Measurements from ENCODE around the gene PEX11B. TPM values are rescaled to one million over a fixed set of nuclear protein-coding genes. Genes with fewer than 3 reads are reported as not detected.

Gene PEX11B
- polyA plus RNA-seq, 1 of the 3 experiments (the other 2 are of a cell fraction) = 26.1 TPM

DNA sequence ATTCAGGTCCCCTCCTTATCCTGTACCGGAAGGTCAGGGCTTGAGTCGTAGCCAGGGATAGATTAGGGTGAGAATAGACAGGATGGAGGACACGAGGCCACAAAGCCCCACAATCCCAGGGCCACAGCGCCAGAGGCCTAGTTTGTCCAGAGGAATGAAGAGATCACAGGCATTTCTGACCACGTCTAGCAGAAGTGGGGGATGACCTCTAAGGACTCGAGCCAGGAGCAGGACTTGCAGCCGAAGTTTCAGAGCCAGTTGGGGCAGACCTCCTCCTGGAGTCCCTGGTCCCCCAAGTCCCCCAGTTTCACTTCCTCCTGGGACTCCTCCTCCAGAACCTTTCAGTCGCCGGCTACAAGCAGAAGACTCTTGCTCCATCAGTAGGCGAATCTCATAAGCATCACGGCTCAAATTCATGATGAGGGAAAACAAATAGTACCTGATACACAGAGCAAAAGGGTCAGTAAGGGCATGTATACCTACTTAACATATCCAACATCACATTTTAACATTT is 6.3 kb downstream of the PEX11B start:
- 84% methylated on average over 7 of the region's 11 CpGs for WGBS (ENCODE audit: low lambda C conversion rate)
- Histone ChIP-seq H3K9ac (no peak overlapping the region), H3K79me2 (ENCODE audit: insufficient read depth) (peaks cover 6% of the 10 kb centered on the region; the same call in 1 of the 2 replicates), H3K36me3 (replicated peaks in 1 of 2; ENCODE audit: control insufficient read depth in 1 of 2, insufficient read depth in 2 of 2, low read length in 1 of 2) (peaks cover 30 to 36% of the 10 kb centered on the region in 2 experiments), H3K9me2 (no peaks in the 10 kb centered on the region), H3K9me3 (no peaks in the 10 kb centered on the region), H3K4me3 (ENCODE audit: low read depth in 2 of 2, low read length in 1 of 2) (no peak overlapping the region), H3K27me3 (ENCODE audit: insufficient read depth) (no peaks in the 10 kb centered on the region), H3F3A (replicated peaks; ENCODE audit: insufficient read depth) (peaks cover 12% of the 10 kb centered on the region), H3K4me1 (ENCODE audit: control insufficient read depth in 1 of 2, insufficient read depth in 2 of 2, low read depth in 1 of 2, low read length in 1 of 2) (peaks cover 4 to 8% of the 10 kb centered on the region in 2 experiments; a peak in 2 of 4 replicates), H2AFZ (ENCODE audit: low read depth) (no peak overlapping the region), H3K4me2 (no peak overlapping the region), H3K27ac (ENCODE audit: low read depth in 2 of 2, low read length in 1 of 2) (no peak overlapping the region), H4K20me1 (ENCODE audit: insufficient read depth) (no peaks in the 10 kb centered on the region)
- ChIA-PET POLR2A (no interaction called here), CTCF (interaction anchor here (4.9 to 16.4 kb wide), 2 partner anchors 17 to 66 kb away, joined by 25 to 281 read pairs; partner anchors contain the start of gene NUDT17)
- TF ChIP-seq, protein P1, sequence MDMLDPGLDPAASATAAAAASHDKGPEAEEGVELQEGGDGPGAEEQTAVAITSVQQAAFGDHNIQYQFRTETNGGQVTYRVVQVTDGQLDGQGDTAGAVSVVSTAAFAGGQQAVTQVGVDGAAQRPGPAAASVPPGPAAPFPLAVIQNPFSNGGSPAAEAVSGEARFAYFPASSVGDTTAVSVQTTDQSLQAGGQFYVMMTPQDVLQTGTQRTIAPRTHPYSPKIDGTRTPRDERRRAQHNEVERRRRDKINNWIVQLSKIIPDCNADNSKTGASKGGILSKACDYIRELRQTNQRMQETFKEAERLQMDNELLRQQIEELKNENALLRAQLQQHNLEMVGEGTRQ (IDR thresholded peaks at IDR 0.05; ENCODE audit: borderline replicate concordance, low read depth, low read length) = no peak
- TF ChIP-seq ELF1 (IDR thresholded peaks at IDR 0.05) = no peak
- TF ChIP-seq RFX5 (IDR thresholded peaks at IDR 0.05; ENCODE audit: low read length) = no peak
- DNase-seq = no peak

DNA sequence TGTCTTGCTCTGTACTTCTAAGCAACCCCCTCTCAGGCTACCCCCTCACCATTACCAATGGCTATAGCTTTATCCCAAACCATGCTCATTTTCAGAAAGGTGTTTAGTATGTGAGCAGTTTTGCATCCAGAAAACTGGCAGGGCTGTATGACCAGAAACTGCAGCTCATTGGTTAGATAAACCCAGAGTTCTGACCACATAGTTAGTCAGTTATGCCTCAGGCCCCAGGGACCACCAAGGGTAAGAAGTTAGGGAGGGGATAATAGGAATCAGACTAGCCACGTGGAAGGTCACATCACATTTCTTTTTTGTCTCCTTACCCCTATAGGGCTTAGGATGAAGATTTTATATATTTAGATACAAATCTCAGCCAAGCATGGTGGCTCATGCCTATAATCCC is 9.9 kb downstream of the PEX11B start:
- CTCF ChIA-PET = interaction anchor here (0.6 to 16.4 kb wide), 11 partner anchors 10 to 125 kb away, joined by 3 to 281 read pairs (median 5); partner anchors contain the start of genes ANKRD35, NUDT17, PEX11B and RBM8A

DNA sequence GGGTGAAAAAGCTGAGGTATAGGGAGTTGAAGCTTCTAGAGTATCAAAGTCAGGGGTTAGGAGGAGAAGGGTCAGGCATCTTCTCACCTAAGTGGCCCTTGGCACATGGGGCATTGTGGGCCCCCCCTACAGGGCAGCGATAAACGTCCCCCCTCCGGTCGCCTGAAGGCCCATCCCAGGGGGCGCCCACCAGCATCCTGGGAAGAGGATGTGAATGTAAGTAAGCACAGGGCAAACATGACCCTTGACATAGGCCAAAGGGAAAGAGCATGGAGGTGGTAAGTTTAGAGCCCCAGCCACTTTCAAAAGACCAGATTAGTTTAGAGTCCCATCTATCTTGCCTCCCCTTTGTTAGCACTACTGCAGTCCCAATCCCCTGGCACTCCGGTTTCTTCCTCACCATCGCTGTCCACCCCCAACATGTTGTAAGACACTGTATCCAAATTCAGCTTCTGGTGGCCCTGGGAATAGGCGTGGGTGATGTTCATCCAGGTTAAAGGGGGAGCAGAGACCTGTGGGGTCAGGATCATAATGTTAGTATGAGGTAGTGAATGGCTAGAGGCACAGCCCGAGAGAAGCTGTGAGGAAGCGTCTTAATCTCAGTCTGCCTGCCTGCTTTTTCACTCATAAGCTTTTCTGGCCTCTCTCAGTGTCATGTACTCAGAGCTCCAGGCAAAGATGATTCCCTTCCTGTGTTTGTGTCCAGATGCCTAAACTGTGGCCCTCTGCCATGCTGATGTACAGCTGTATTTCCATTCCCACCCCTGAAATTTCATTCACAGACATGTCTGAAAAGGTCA is 11.4 kb downstream of the PEX11B start:
- H3K36me3 ChIP-seq (replicated peaks in 1 of 2; ENCODE audit: control insufficient read depth in 1 of 2, insufficient read depth in 2 of 2, low read length in 1 of 2) = peaks cover 11 to 15% of the 10 kb centered on the region in 2 experiments
- H3K27ac ChIP-seq (ENCODE audit: low read depth in 2 of 2, low read length in 1 of 2) = no peak overlapping the region
- H3K4me1 ChIP-seq (ENCODE audit: control insufficient read depth in 1 of 2, insufficient read depth in 2 of 2, low read depth in 1 of 2, low read length in 1 of 2) = peaks cover 5 to 8% of the 10 kb centered on the region in 2 experiments; a peak in 2 of 4 replicates
- peaks cover 12% of the 10 kb centered on the region for H3F3A ChIP-seq (replicated peaks; ENCODE audit: insufficient read depth)
- POLR2A ChIA-PET = no interaction called here
- no peaks in the 10 kb centered on the region for H3K27me3 ChIP-seq (ENCODE audit: insufficient read depth)
- H2AFZ ChIP-seq (ENCODE audit: low read depth) = no peak overlapping the region
- no peak overlapping the region for H3K9ac ChIP-seq
- no peaks in the 10 kb centered on the region for H3K79me2 ChIP-seq (ENCODE audit: insufficient read depth)
- H4K20me1 ChIP-seq (ENCODE audit: insufficient read depth) = no peaks in the 10 kb centered on the region
- H3K4me3 ChIP-seq (ENCODE audit: low read depth in 2 of 2, low read length in 1 of 2) = no peak overlapping the region
- H3K9me3 ChIP-seq = no peaks in the 10 kb centered on the region
- no peaks in the 10 kb centered on the region for H3K9me2 ChIP-seq
- WGBS (ENCODE audit: low lambda C conversion rate) = 92% methylated on average over 10 of the region's 10 CpGs
- DNase-seq = no peak
- CTCF ChIA-PET = interaction anchor here (0.8 to 16.4 kb wide), 8 partner anchors 12 to 126 kb away, joined by 3 to 281 read pairs (median 8); partner anchors contain the start of genes NUDT17 and PEX11B
- no peak overlapping the region for H3K4me2 ChIP-seq
- TF ChIP-seq NRF1 (IDR thresholded peaks at IDR 0.05; ENCODE audit: low read depth, low read length) = no peak
- no peak for TF ChIP-seq EZH2phosphoT487 (IDR thresholded peaks at IDR 0.05; ENCODE audit: borderline replicate concordance, low read depth)
- TF ChIP-seq SIN3A (IDR thresholded peaks at IDR 0.05; ENCODE audit: borderline replicate concordance, low read depth, low read length) = no peak
- no peak for TF ChIP-seq TEAD4 (IDR thresholded peaks at IDR 0.05; ENCODE audit: borderline replicate concordance, insufficient read depth)
- TF ChIP-seq, protein P2, sequence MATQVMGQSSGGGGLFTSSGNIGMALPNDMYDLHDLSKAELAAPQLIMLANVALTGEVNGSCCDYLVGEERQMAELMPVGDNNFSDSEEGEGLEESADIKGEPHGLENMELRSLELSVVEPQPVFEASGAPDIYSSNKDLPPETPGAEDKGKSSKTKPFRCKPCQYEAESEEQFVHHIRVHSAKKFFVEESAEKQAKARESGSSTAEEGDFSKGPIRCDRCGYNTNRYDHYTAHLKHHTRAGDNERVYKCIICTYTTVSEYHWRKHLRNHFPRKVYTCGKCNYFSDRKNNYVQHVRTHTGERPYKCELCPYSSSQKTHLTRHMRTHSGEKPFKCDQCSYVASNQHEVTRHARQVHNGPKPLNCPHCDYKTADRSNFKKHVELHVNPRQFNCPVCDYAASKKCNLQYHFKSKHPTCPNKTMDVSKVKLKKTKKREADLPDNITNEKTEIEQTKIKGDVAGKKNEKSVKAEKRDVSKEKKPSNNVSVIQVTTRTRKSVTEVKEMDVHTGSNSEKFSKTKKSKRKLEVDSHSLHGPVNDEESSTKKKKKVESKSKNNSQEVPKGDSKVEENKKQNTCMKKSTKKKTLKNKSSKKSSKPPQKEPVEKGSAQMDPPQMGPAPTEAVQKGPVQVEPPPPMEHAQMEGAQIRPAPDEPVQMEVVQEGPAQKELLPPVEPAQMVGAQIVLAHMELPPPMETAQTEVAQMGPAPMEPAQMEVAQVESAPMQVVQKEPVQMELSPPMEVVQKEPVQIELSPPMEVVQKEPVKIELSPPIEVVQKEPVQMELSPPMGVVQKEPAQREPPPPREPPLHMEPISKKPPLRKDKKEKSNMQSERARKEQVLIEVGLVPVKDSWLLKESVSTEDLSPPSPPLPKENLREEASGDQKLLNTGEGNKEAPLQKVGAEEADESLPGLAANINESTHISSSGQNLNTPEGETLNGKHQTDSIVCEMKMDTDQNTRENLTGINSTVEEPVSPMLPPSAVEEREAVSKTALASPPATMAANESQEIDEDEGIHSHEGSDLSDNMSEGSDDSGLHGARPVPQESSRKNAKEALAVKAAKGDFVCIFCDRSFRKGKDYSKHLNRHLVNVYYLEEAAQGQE (IDR thresholded peaks at IDR 0.05; ENCODE audit: low read depth, low read length) = no peak
- TF ChIP-seq GATA2 (CRISPR knock-in tag; IDR thresholded peaks at IDR 0.05) = no peak
- no peak for TF ChIP-seq MEF2A (IDR thresholded peaks at IDR 0.05; ENCODE audit: borderline replicate concordance, low read depth)
- TF ChIP-seq FOXM1 (IDR thresholded peaks at IDR 0.05; ENCODE audit: low read depth) = no peak
- no peak for TF ChIP-seq GABPA (IDR thresholded peaks at IDR 0.05; ENCODE audit: low read depth)
- TF ChIP-seq FOSL2 (IDR thresholded peaks at IDR 0.05; ENCODE audit: borderline replicate concordance, low read depth) = no peak
- no peak for TF ChIP-seq POLR2AphosphoS5 (IDR thresholded peaks at IDR 0.05; ENCODE audit: low read depth, low read length)

More for the DNA sequence above, 9.9 kb downstream of the PEX11B start:
- Histone ChIP-seq H3K9me2 (no peaks in the 10 kb centered on the region), H4K20me1 (ENCODE audit: insufficient read depth) (no peaks in the 10 kb centered on the region), H3K4me1 (ENCODE audit: control insufficient read depth in 1 of 2, insufficient read depth in 2 of 2, low read depth in 1 of 2, low read length in 1 of 2) (peaks cover 5 to 8% of the 10 kb centered on the region in 2 experiments; a peak in 2 of 4 replicates), H3K79me2 (ENCODE audit: insufficient read depth) (no peaks in the 10 kb centered on the region), H3K9me3 (no peaks in the 10 kb centered on the region), H3K4me3 (ENCODE audit: low read depth in 2 of 2, low read length in 1 of 2) (no peak overlapping the region; a peak in 1 of 4 replicates), H3K4me2 (peak overlapping the region; percentile 42), H3K9ac (no peak overlapping the region), H2AFZ (ENCODE audit: low read depth) (no peak overlapping the region), H3K27ac (ENCODE audit: low read depth in 2 of 2, low read length in 1 of 2) (no peak overlapping the region; a peak in 1 of 4 replicates), H3F3A (replicated peaks; ENCODE audit: insufficient read depth) (peaks cover 12% of the 10 kb centered on the region), H3K36me3 (replicated peaks in 1 of 2; ENCODE audit: control insufficient read depth in 1 of 2, insufficient read depth in 2 of 2, low read length in 1 of 2) (peaks cover 11 to 16% of the 10 kb centered on the region in 2 experiments), H3K27me3 (ENCODE audit: insufficient read depth) (no peaks in the 10 kb centered on the region)
- no peak for DNase-seq
- POLR2A ChIA-PET = interaction anchor here (0.9 kb wide), 1 partner anchor 17 kb away, joined by 5 read pairs; no protein-coding TSS in a partner anchor
- 88% methylated on average over 1 of the region's 1 CpG for WGBS (ENCODE audit: low lambda C conversion rate)
- TF ChIP-seq RCOR1 (IDR thresholded peaks at IDR 0.05; ENCODE audit: low read length) (no peak), EZH2phosphoT487 (IDR thresholded peaks at IDR 0.05; ENCODE audit: borderline replicate concordance, low read depth) (no peak), TEAD4 (IDR thresholded peaks at IDR 0.05; ENCODE audit: borderline replicate concordance, insufficient read depth) (no peak)
